Neural cell (in vitro differentiated cells): ENCODE measurements around the gene CEACAM8. TPM values are rescaled to one million over a fixed set of nuclear protein-coding genes. Genes with fewer than 3 reads are reported as not detected.

Experiments used
- H2AFZ ChIP-seq: fragments of 200-600, 300-800 bp; sonication (generic), shearing (Covaris generic); 2 replicates; pipeline ENCODE4 v1.6.0; 2014; ENCODE audit warnings: low read depth, mild to moderate bottlenecking, antibody characterized with exemption, low read length, moderate library complexity
- H3F3A ChIP-seq: fragments of 200-600 bp; shearing (Covaris generic); 2 replicates; pipeline ENCODE4 v1.6.1; 2016; ENCODE audit warnings: mild to moderate bottlenecking, moderate library complexity, mixed read lengths, antibody characterized with exemption, low read length; ENCODE audit not compliant: insufficient read depth, poor library complexity, severe bottlenecking
- H3K27ac ChIP-seq: fragments of 200-600, 300-800 bp; sonication (generic), shearing (Covaris generic); 2 replicates; pipeline ENCODE4 v1.5.1; 2014; ENCODE audit warnings: mild to moderate bottlenecking, low read length, moderate library complexity
- H3K27me3 ChIP-seq: fragments of 300-800, 200-600 bp; sonication (generic), shearing (Covaris generic); 2 replicates; pipeline ENCODE4 v1.6.0; 2014; ENCODE audit warnings: mild to moderate bottlenecking, low read depth, low read length, moderate library complexity; ENCODE audit not compliant: insufficient read depth
- H3K36me3 ChIP-seq: fragments of 300-800, 200-600 bp; sonication (generic), shearing (Covaris generic); 2 replicates; pipeline ENCODE4 v1.5.1; 2014; ENCODE audit warnings: mild to moderate bottlenecking, antibody characterized with exemption, low read length, moderate library complexity; ENCODE audit not compliant: insufficient read depth
- H3K4me2 ChIP-seq: fragments of 300-800, 200-600 bp; sonication (generic), shearing (Covaris generic); 2 replicates; pipeline ENCODE4 v1.6.0; 2014; ENCODE audit warnings: mild to moderate bottlenecking, low read length
- H3K4me3 ChIP-seq: fragments of 300-800, 200-600 bp; sonication (generic), shearing (Covaris generic); 2 replicates; pipeline ENCODE4 v1.5.1; 2014; ENCODE audit warnings: mild to moderate bottlenecking, low read length, moderate library complexity
- H3K79me2 ChIP-seq: fragments of 200-600 bp; shearing (Covaris generic); replicated peaks from 2 replicates; pipeline ENCODE4 v1.6.0; 2014; ENCODE audit warnings: mild to moderate bottlenecking, low read length, moderate library complexity; ENCODE audit not compliant: insufficient read depth
- H3K9ac ChIP-seq: fragments of 300-800, 200-600 bp; sonication (generic), shearing (Covaris generic); 2 replicates; pipeline ENCODE4 v1.6.1; 2016; ENCODE audit warnings: mild to moderate bottlenecking, low read length, mixed read lengths
- H3K9me2 ChIP-seq: fragments of 200-600 bp; shearing (Covaris generic); 2 replicates; pipeline ENCODE4 v1.6.1; 2016; ENCODE audit warnings: mild to moderate bottlenecking, low read length, mixed read lengths; ENCODE audit not compliant: insufficient read depth
- H3K9me3 ChIP-seq: fragments of 200-600, 300-800 bp; sonication (generic), shearing (Covaris generic); 2 replicates; pipeline ENCODE4 v1.6.1; 2016; ENCODE audit warnings: mild to moderate bottlenecking, mixed run types, low read length, moderate library complexity, mixed read lengths
- H4K20me1 ChIP-seq: fragments of 200-600 bp; shearing (Covaris generic); 2 replicates; pipeline ENCODE4 v1.6.1; 2016; ENCODE audit warnings: mild to moderate bottlenecking, mixed run types; ENCODE audit not compliant: insufficient read depth
- EP300 ChIP-seq: fragments of 450-650 bp; conservative IDR thresholded peaks from 2 replicates; pipeline ENCODE4 v1.6.1; 2014; ENCODE audit warnings: antibody characterized with exemption, mild to moderate bottlenecking, moderate library complexity; ENCODE audit not compliant: poor library complexity, severe bottlenecking
- EZH2 ChIP-seq: fragments of 200-600, 300-800 bp; shearing (Covaris generic), sonication (generic); IDR thresholded peaks from 2 replicates; pipeline ENCODE4 v1.6.1; 2014; ENCODE audit warnings: antibody characterized with exemption, low read length, borderline replicate concordance, mild to moderate bottlenecking; ENCODE audit not compliant: insufficient read depth, poor library complexity, severe bottlenecking
- MXI1 ChIP-seq: fragments of 450-650 bp; conservative IDR thresholded peaks from 2 replicates; pipeline ENCODE4 v1.6.1; 2014; ENCODE audit warnings: antibody characterized with exemption, mild to moderate bottlenecking; ENCODE audit not compliant: poor library complexity, severe bottlenecking
- POLR2AphosphoS5 ChIP-seq: IDR thresholded peaks from 2 replicates; pipeline ENCODE4 v1.6.1; 2012
- RAD21 ChIP-seq: fragments of 450-650 bp; conservative IDR thresholded peaks from 2 replicates; pipeline ENCODE4 v1.6.1; 2014; ENCODE audit warnings: antibody characterized with exemption, mild to moderate bottlenecking, moderate library complexity
- SMC3 ChIP-seq: fragments of 450-650 bp; conservative IDR thresholded peaks from 2 replicates; pipeline ENCODE4 v1.6.1; 2014; ENCODE audit warnings: antibody characterized with exemption, mild to moderate bottlenecking, moderate library complexity; ENCODE audit not compliant: poor library complexity
- TAF1 ChIP-seq: IDR thresholded peaks from 2 replicates; pipeline ENCODE4 v1.6.1; 2012; ENCODE audit warnings: low read depth
- polyA plus RNA-seq: library from polyadenylated mRNA; depleted of rRNA; stranded (reverse); fragments of >200 nt; gene quantifications from 2 replicates; pipeline ENCODE4 v1.2.3, GENCODE V29; 2014
- TF ChIP-seq, protein P1 (sequence below): IDR thresholded peaks from 2 replicates; pipeline ENCODE4 v1.6.1; 2012; ENCODE audit warnings: borderline replicate concordance
- TF ChIP-seq, protein P2 (sequence below): fragments of 450-650 bp; IDR thresholded peaks from 2 replicates; pipeline ENCODE4 v1.5.1; 2014; ENCODE audit warnings: antibody characterized with exemption, mild to moderate bottlenecking, moderate library complexity; ENCODE audit not compliant: poor library complexity, severe bottlenecking

The CEACAM8 gene
- polyA plus RNA-seq, 1 donor from 2014 or later: not detected

DNA sequence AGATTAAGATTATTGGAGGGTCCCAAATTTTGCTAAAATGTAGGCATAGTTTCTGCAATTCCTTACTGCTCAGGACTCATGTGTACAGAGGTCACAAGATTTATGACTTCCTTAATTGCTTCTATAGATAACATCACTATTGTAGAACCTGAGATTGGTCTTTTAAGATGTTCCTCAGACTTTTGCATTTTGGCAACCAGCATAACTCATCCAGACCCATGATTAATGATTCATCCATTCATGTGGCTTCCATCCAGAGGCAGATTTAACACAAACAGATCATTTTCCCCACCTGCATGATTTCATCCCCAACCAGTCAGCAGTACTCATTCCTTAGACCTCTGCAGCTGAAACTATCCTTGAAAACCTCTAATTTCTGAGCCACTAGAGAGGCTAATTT is 34.5 kb upstream of the CEACAM8 start:
- no peak overlapping the region for H3K4me2 ChIP-seq
- H3K36me3 ChIP-seq: no peaks in the 10 kb centered on the region
- TF ChIP-seq, protein P1, sequence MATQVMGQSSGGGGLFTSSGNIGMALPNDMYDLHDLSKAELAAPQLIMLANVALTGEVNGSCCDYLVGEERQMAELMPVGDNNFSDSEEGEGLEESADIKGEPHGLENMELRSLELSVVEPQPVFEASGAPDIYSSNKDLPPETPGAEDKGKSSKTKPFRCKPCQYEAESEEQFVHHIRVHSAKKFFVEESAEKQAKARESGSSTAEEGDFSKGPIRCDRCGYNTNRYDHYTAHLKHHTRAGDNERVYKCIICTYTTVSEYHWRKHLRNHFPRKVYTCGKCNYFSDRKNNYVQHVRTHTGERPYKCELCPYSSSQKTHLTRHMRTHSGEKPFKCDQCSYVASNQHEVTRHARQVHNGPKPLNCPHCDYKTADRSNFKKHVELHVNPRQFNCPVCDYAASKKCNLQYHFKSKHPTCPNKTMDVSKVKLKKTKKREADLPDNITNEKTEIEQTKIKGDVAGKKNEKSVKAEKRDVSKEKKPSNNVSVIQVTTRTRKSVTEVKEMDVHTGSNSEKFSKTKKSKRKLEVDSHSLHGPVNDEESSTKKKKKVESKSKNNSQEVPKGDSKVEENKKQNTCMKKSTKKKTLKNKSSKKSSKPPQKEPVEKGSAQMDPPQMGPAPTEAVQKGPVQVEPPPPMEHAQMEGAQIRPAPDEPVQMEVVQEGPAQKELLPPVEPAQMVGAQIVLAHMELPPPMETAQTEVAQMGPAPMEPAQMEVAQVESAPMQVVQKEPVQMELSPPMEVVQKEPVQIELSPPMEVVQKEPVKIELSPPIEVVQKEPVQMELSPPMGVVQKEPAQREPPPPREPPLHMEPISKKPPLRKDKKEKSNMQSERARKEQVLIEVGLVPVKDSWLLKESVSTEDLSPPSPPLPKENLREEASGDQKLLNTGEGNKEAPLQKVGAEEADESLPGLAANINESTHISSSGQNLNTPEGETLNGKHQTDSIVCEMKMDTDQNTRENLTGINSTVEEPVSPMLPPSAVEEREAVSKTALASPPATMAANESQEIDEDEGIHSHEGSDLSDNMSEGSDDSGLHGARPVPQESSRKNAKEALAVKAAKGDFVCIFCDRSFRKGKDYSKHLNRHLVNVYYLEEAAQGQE: no peak
- TF ChIP-seq EP300: no peak
- TF ChIP-seq TAF1: no peak
- no peak for TF ChIP-seq SMC3
- no peak for TF ChIP-seq EZH2
- no peak for TF ChIP-seq RAD21
- H3K27ac ChIP-seq: no peak overlapping the region
- H3F3A ChIP-seq: no peaks in the 10 kb centered on the region
- H3K79me2 ChIP-seq: no peaks in the 10 kb centered on the region
- no peak overlapping the region for H2AFZ ChIP-seq
- no peaks in the 10 kb centered on the region for H4K20me1 ChIP-seq
- H3K4me3 ChIP-seq: no peak overlapping the region
- no peak overlapping the region for H3K9ac ChIP-seq
- no peaks in the 10 kb centered on the region for H3K27me3 ChIP-seq
- no peaks in the 10 kb centered on the region for H3K9me3 ChIP-seq
- no peaks in the 10 kb centered on the region for H3K9me2 ChIP-seq

DNA sequence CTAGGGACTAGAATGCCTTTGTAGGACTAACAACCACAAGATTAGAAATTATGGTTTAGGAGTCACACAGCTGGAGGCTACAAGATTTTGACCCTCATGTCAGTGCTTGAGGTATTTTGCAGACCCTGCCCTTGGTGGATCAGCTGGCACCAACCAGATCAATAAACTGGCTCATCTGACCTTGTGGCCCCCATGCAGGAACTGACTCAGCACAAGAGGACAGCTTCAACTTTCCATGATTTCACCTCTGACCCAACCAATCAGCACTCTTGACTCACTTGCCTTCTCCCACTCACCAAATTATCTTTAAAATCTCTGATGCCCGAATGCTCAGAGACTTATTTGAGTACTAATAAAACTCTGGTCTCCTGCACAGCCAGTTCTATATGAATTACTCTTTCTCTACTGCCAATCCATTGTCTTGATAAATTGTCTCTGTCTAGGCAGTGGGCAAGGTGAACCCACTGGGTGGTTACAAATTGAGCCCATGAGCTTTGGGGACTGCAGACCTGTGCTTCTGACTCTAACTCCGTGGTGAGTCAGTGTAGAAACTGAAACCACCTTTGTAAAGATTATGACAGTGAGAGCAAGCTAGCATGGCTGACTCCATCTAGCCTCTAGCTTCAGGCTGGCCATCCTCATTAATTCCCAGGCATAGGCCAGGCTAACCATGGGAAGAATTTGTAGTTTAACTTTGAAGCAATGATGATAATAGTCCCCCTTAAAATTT is 33.9 kb upstream of the CEACAM8 start:
- TF ChIP-seq RAD21 (no peak), MXI1 (no peak), SMC3 (no peak), POLR2AphosphoS5 (no peak), TAF1 (no peak), EZH2 (no peak), EP300 (no peak)
- TF ChIP-seq, protein P1: no peak
- TF ChIP-seq, protein P2, sequence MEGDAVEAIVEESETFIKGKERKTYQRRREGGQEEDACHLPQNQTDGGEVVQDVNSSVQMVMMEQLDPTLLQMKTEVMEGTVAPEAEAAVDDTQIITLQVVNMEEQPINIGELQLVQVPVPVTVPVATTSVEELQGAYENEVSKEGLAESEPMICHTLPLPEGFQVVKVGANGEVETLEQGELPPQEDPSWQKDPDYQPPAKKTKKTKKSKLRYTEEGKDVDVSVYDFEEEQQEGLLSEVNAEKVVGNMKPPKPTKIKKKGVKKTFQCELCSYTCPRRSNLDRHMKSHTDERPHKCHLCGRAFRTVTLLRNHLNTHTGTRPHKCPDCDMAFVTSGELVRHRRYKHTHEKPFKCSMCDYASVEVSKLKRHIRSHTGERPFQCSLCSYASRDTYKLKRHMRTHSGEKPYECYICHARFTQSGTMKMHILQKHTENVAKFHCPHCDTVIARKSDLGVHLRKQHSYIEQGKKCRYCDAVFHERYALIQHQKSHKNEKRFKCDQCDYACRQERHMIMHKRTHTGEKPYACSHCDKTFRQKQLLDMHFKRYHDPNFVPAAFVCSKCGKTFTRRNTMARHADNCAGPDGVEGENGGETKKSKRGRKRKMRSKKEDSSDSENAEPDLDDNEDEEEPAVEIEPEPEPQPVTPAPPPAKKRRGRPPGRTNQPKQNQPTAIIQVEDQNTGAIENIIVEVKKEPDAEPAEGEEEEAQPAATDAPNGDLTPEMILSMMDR: no peak
- Histone ChIP-seq H3F3A (no peaks in the 10 kb centered on the region), H3K36me3 (no peaks in the 10 kb centered on the region), H3K9ac (no peak overlapping the region), H3K9me2 (no peaks in the 10 kb centered on the region), H3K27me3 (no peaks in the 10 kb centered on the region), H3K4me2 (no peak overlapping the region), H3K79me2 (no peaks in the 10 kb centered on the region), H2AFZ (no peak overlapping the region), H3K27ac (no peak overlapping the region), H3K4me3 (no peak overlapping the region), H3K9me3 (no peaks in the 10 kb centered on the region), H4K20me1 (no peaks in the 10 kb centered on the region)
